A673 (cell line): ENCODE data around the gene BTN2A1. TPM values are rescaled to one million over a fixed set of nuclear protein-coding genes. Genes with fewer than 3 reads are reported as not detected.

Experiments
- Bru-seq: library from RNA; stranded (reverse); fragments of 400-500 nt; gene quantifications from one replicate; lab custom pipeline; 2021; lab: Mats Ljungman, UMichigan
- BruChase-seq, 2 experiments: library from RNA; stranded (reverse); fragments of 400-500 nt; gene quantifications; one replicate each; lab custom pipeline; 2021; lab: Mats Ljungman, UMichigan
- BruUV-seq: library from RNA; stranded (reverse); fragments of 400-500 nt; replicated peaks from 2 replicates; lab custom pipeline; 2021; lab: Mats Ljungman, UMichigan
- CTCF ChIA-PET: fragments of 300-600 bp; sonication (Branson Sonifier 250); formaldehyde crosslinking; loops from one replicate; lab custom pipeline; 2022; ENCODE audit warnings: antibody characterized with exemption; lab: Charles Lee
- POLR2A ChIA-PET: fragments of 300-600 bp; sonication (Branson Sonifier 250); formaldehyde crosslinking; loops from one replicate; lab custom pipeline; 2022; ENCODE audit warnings: antibody characterized with exemption; ENCODE audit not compliant: low non-redundant PET; lab: Charles Lee
- DNase-seq: peaks from one replicate; pipeline ENCODE4 v3.0.0-alpha.2; 2015; ENCODE audit warnings: low spot score
- H3K27ac ChIP-seq: fragments of 200-600 bp; sonication (generic); 2 replicates; pipeline ENCODE4 v1.5.1; 2016; ENCODE audit warnings: mixed run types, low read depth, mild to moderate bottlenecking, mixed read lengths, antibody characterized with exemption, low read length; ENCODE audit not compliant: poor library complexity, severe bottlenecking
- H3K27me3 ChIP-seq: fragments of 200-600 bp; sonication (generic); replicated peaks from 2 replicates; pipeline ENCODE4 v1.6.1; 2017; ENCODE audit warnings: mixed run types, low read depth, mild to moderate bottlenecking, mixed read lengths, antibody characterized with exemption, low read length; ENCODE audit not compliant: insufficient read depth, poor library complexity
- H3K36me3 ChIP-seq: fragments of 200-600 bp; sonication (generic); 2 replicates; pipeline ENCODE4 v1.6.1; 2016; ENCODE audit warnings: mixed run types, mild to moderate bottlenecking, mixed read lengths, antibody characterized with exemption, low read length; ENCODE audit not compliant: insufficient read depth, poor library complexity, severe bottlenecking
- H3K4me1 ChIP-seq: fragments of 200-600 bp; sonication (generic); 2 replicates; pipeline ENCODE4 v1.6.1; 2017; ENCODE audit warnings: mixed run types, mild to moderate bottlenecking, mixed read lengths, antibody characterized with exemption, low read length; ENCODE audit not compliant: insufficient read depth, poor library complexity, severe bottlenecking
- H3K4me3 ChIP-seq: fragments of 200-600 bp; sonication (generic); 2 replicates; pipeline ENCODE4 v1.5.1; 2016; ENCODE audit warnings: low read depth, mixed run types, mild to moderate bottlenecking, mixed read lengths, low read length; ENCODE audit not compliant: poor library complexity, severe bottlenecking
- H3K9me3 ChIP-seq: fragments of 200-600 bp; sonication (generic); 2 replicates; pipeline ENCODE4 v1.6.1; 2016; ENCODE audit warnings: mixed run types, low read depth, mild to moderate bottlenecking, mixed read lengths, antibody characterized with exemption, low read length; ENCODE audit not compliant: poor library complexity, severe bottlenecking
- EZH2 ChIP-seq: fragments of 200-600 bp; sonication (generic); IDR thresholded peaks from 2 replicates; pipeline ENCODE4 v1.6.1; 2017; ENCODE audit warnings: borderline replicate concordance, low read depth, mild to moderate bottlenecking, mixed read lengths, antibody characterized with exemption, low read length; ENCODE audit not compliant: poor library complexity, severe bottlenecking
- intact Hi-C: fragments of 100-400 bp; cut with micrococcal nuclease; formaldehyde crosslinking; loops from one replicate; pipeline ENCODE4 v1.10.0; 2022; ENCODE audit not compliant: unreplicated experiment
- long read RNA-seq: library from polyadenylated mRNA; stranded (forward); transcript quantifications from one replicate; pipeline ENCODE4 v2.0.0, GENCODE V29; 2022
- total RNA-seq: library from RNA; stranded (reverse); gene quantifications from 2 replicates; pipeline ENCODE4 v1.2.3, GENCODE V29; 2021
- TF ChIP-seq, protein P1 (sequence below): fragments of 300-800, 200-600 bp; sonication (generic); conservative IDR thresholded peaks from 2 replicates; pipeline ENCODE4 v1.5.1; 2017; ENCODE audit warnings: low read depth, mild to moderate bottlenecking, antibody characterized with exemption, low read length, moderate library complexity, mixed read lengths

BTN2A1 gene
- total RNA-seq = 29.8 and 32.2 TPM in 2 replicates
- Bru-seq, nascent RNA = percentile 80 among the genes with signal in this experiment
- percentile 81 among the genes with signal in this experiment for BruChase-seq, experiment 1, labeled RNA remaining after a 2-hour chase
- percentile 78 among the genes with signal in this experiment for BruChase-seq, experiment 2, labeled RNA remaining after a 6-hour chase
- long read RNA-seq, transcript BTN2A1-201 (8 exons, 2,920 nt) = major isoform, 19 of 41 reads
- long read RNA-seq, transcript BTN2A1-207 (7 exons, 2,845 nt) = minor isoform, 5 of 41 reads
- long read RNA-seq, transcript BTN2A1-202 (9 exons, 3,024 nt) = minor isoform, 11 of 41 reads
- long read RNA-seq, partial matches to known transcripts = 2 of 41 reads
- long read RNA-seq, other reads (novel, unspliced or antisense) = 2 of 41 reads

DNA sequence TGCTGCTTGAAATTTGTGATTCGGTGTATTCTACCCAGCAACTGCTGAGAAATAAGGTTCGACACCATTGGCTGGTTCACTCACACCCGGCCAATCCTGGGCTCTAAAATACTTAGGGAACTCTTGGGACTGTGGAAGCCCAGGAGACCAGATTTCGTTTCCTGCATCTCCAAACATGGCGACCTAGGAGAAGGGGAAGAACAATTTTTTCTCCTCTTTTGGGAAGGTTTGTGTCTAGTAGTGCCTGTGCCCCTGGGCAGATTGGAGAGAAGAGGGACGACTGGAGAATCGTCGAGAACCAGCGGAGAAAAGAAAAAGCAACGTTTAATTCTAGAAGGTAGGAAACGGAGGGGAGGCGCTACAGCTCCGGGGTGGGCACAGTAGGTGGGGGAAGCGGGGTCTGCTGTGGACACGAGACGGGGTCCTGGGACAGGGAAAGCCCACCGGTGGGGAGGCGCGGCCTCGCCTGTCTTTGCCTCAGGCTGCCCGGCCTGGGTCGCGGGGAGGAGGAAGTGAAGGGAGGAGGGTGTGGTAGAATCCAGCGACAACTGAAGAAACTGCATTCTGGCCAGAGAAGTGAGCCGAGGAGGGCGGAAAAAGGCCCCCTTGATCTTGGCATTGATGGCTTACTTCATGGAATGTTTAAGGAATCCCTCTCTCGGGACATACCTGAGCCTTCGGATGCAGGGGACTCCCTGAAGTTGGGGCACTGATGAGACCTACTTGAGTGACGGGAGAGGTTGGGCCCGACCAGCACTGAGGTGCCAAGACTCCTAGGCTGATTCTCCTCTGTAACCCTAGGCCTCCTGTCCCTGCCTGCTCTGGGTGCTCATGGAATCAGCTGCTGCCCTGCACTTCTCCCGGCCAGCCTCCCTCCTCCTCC, at the start of gene BTN2A1:
Gene BTN2A1 (plus strand): TSS at position 150 of the 883 bp plus-strand sequence. CDS start 682 bp downstream, at position 832.
- no peaks in the 10 kb centered on the region for H3K27me3 ChIP-seq
- TF ChIP-seq EZH2 = no peak
- TF ChIP-seq, protein P1, sequence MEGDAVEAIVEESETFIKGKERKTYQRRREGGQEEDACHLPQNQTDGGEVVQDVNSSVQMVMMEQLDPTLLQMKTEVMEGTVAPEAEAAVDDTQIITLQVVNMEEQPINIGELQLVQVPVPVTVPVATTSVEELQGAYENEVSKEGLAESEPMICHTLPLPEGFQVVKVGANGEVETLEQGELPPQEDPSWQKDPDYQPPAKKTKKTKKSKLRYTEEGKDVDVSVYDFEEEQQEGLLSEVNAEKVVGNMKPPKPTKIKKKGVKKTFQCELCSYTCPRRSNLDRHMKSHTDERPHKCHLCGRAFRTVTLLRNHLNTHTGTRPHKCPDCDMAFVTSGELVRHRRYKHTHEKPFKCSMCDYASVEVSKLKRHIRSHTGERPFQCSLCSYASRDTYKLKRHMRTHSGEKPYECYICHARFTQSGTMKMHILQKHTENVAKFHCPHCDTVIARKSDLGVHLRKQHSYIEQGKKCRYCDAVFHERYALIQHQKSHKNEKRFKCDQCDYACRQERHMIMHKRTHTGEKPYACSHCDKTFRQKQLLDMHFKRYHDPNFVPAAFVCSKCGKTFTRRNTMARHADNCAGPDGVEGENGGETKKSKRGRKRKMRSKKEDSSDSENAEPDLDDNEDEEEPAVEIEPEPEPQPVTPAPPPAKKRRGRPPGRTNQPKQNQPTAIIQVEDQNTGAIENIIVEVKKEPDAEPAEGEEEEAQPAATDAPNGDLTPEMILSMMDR = no peak
- peaks cover 8% of the 10 kb centered on the region for H3K4me1 ChIP-seq
- ChIA-PET CTCF (no interaction called here), POLR2A (no interaction called here)
- H3K36me3 ChIP-seq = peaks cover 39% of the 10 kb centered on the region
- DNase-seq = peak; percentile 96
- peak within 1 kb of the TSS; percentile 70 for H3K4me3 ChIP-seq
- intact Hi-C loops = no loop called here
- no peaks in the 10 kb centered on the region for H3K9me3 ChIP-seq
- peak within 1 kb of the TSS; percentile 92 for H3K27ac ChIP-seq
- BruUV-seq = TSS peak; percentile 36

- Histone ChIP-seq H3K27me3 (no peaks in the 10 kb centered on the region), H3K4me1 (peaks cover 8% of the 10 kb centered on the region), H3K36me3 (peaks cover 4% of the 10 kb centered on the region), H3K4me3 (no peak overlapping the region), H3K27ac (no peak overlapping the region), H3K9me3 (no peaks in the 10 kb centered on the region)
- intact Hi-C loops = no loop called here
- ChIA-PET POLR2A (no interaction called here), CTCF (no interaction called here)
- DNase-seq = no peak
- BruUV-seq = no TSS peak
- TF ChIP-seq EZH2 = no peak
- TF ChIP-seq, protein P1 = no peak
Observed at GRCh38 chr6:26408828-26409730, 48.7 kb upstream of the BTN2A1 start.

GRCh38 chr6:26411751-26412150, 46.0 kb upstream of the BTN2A1 start:
- intact Hi-C loops = no loop called here
- H3K9me3 ChIP-seq = no peaks in the 10 kb centered on the region
- POLR2A ChIA-PET = no interaction called here
- H3K27me3 ChIP-seq = no peaks in the 10 kb centered on the region
- no peak for DNase-seq
- H3K4me1 ChIP-seq = peaks cover 8% of the 10 kb centered on the region
- CTCF ChIA-PET = no interaction called here
- peaks cover 4% of the 10 kb centered on the region for H3K36me3 ChIP-seq
- no peak overlapping the region for H3K4me3 ChIP-seq
- no peak overlapping the region for H3K27ac ChIP-seq
- TF ChIP-seq, protein P1 = no peak
- no peak for TF ChIP-seq EZH2
- BruUV-seq = no TSS peak
